GM18873 (cell line): ENCODE data around the gene FAM168B.

Experiments used
- ATAC-seq: cut with Tn5 transposase; IDR thresholded peaks from one replicate; pipeline ENCODE4 v1.9.1; 2021; ENCODE audit warnings: mild to moderate bottlenecking, moderate library complexity, moderate number of reproducible peaks; ENCODE audit not compliant: unreplicated experiment, low FRiP score

Gene FAM168B

DNA sequence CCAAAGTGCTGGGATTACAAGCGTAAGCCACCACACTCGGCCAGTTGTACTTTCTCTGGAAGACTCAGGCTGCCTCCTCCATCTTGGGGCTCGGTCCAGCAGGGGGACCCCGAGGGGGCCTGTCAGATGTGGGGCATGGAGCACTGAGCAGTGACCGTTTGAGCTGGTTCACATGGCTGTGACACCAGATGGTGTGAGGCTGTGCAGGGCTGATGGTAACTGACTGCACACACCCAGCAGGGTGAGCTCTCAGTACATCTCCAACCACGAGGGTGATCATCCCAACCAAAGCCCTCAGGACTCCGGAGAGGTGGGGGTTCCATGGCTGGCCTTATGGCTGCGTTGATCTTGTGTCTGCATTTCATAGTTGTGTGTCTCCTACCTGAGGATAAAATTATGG lies 63.4 kb downstream of the FAM168B start:
- ATAC-seq: no peak

DNA sequence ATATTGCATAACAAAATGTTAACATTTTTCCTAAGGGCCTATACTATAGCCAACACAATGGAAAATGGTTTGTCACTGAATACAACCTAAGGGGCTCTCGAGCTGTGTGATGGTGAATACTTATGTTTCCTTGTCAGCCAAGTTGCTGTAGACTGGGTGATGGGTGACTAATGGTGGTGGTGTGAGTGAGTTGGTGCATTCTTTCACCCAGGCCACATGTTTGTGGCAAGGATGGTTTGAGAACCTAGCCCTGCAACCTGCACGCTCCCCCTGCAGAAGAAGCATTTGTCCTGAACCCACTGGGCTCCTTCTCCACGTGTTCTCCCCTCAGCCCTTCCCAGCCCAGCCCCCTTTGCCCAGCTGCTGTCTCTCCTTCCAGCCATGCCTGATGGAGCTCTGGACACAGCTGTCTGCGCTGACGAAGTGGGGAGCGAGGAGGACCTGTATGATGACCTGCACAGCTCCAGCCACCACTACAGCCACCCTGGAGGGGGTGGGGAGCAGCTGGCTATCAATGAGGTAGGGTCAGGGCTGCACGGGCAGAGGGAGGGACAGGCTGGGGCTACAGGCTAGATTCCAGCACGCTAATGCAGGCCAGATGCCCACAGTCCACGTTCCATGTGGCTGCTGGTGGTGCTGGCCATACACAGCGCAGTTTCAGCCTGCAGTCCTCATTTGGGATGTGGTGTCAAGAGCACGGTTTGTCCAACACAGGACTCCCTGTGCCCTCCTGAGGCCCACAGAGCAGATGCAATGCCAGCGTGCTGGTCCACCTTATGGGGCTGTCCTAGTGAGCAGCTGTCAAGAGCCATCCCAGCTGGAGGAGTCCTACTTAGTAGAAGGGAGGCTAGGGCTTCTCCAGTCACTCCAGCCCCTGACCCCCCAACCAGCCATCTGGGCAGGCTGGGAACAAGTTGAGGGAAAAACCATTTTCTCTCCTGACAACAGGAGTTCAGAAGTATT lies 65.4 kb downstream of the FAM168B start:
- ATAC-seq: no peak

DNA sequence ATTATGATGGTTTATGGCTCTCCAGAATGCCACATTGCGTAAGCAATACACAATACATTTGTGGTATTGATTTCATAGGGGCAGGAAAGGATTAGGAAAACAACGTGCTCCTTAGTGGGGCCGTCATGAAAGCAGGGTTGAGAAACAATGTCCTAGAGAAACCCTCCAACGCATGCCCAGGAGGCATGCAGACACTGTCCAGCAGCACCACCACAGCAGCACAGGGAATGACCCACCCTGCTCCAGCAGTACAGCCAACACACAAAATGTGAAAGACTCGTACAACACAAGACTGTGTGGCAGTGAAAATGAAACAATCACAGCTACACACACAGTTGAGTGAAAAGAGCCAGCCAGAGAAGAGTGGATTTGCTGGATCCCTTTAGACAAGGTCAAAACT lies 66.3 kb downstream of the FAM168B start:
- ATAC-seq: no peak

DNA sequence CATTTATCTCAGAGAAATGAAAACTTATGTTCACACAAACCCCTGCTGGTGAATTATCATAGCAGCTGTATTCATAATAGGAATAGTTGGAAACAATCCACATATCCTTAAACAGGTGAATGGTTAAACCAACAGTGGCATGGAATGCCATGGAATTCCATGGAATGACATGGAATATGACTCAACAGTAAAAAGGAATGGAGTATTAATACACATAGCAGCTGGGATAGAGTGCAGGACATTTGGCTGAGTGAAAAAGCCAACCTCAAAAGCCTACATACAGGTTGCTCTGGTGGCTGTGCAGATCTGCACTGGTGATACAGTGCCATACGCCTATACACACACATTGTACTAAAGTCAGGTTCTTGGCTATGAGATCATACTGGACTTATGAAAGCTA lies 69.5 kb downstream of the FAM168B start:
- no peak for ATAC-seq

DNA sequence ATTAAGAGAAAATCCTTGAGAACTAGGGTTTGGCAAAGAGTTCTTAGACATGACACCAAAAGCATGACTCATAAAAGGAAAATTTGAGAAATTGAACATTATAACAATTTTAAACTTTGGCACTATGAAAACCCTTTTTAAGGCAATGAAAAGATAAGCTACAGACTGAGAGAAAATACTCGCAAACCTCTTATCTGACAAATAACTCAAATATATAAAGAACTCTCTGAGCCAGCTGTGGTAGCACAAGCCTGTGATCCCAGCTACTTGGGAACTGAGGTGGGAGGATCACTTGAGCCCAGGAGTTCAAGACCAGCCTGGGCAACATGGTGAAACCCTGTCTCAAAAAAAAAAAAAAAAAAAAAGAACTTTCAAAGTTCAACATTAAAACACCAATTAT lies 70.5 kb downstream of the FAM168B start:
- ATAC-seq: no peak

DNA sequence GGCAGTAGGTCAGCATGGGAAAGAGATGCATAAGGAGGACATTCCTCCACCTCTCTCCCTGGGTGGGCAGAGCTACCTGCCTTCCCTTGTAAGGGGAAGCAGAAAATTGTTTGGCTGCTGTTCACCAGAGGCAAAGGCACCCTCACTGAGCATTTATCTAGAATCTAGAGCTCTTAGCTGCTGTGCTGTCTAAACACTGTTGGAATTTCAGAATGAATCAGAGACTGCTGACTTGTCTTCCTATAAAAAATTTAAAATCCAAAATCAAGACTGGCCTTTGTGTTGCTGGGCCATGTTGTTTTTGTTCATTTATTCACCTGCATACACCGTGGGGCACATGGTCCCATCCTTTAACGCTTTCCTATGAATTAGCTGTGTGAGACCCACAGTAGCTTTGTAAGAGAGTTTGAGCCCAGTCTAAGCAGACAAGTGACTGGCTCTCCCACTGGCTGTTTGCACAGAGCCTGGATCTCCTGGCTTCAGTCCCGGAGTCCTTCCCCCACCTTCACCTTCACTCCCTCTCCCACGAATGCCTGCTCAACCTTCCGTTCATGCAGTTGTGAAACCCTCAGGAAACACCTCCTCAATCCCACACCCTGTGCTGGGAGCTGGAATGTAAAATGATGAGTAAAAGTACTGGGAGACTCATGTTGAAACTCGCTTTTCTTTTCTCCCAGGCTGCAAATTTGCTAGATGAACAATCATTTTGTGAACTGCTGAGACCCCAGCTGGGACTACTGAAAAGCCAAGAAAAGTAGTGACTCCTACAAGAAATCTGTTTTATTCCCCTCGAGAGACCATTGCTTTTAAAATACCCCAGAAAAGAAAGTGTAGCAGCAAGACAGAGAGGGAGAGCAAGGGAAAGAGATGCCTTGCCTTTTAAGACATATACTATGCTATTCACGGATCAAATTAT lies 76.2 kb downstream of the FAM168B start:
- ATAC-seq: no peak

DNA sequence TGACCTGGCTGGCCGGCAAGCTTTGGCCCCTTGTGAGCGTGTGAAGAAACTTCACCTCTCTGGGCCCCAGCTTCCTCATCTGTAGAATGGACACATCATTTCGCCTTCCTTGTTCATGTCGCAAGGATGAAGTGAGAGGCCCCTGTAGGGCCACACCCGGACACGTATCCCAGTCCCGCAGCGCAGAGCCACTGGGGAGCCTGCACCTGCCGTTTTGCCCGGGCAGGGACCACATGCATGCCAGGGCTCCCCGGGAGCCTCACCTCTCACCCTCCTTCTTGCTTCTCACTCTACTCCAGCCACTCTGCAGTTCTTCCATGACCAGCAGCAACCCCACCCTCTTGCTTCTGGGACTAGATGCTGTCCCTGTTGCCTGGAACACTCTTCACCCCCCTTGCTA lies 77.5 kb downstream of the FAM168B start:
- no peak for ATAC-seq

DNA sequence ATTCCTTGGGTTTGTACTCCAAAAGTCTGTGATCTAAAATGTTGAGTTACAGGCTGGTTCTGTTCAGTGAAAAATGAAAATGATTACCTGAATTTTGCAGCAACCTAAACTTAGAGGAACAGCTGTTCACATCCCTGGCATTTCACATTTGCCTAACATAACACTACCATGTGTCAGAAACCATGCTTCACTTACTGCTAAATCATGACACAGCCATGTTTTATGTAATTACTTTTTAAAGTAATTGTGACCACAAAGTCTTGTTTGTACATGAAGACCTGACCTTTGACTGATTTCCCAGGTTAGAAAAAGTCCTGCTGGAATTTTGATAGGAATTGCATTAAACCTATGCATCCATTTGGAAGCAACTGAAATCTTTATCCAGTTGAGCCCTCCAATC lies 79.1 kb downstream of the FAM168B start:
- ATAC-seq: no peak

DNA sequence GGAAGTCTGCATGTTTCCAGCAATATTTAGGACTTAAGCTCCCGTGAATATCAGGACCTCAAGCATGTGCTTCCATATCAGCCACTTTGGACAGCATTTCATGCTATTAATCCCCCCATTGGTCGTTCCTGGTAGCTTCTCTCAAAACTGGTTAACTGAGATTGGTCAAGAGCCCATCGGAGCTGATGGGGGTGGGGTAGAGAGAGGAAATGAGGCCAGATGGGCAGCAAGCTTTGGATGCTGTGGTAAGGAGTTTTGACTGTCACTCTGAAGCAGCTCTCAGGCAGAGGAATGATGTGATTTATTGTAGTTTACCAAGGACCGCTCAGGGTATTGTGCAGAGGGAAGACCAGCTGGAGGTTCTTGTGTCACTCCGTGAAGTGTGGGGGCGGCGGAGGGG lies 81.8 kb downstream of the FAM168B start:
- ATAC-seq: no peak

DNA sequence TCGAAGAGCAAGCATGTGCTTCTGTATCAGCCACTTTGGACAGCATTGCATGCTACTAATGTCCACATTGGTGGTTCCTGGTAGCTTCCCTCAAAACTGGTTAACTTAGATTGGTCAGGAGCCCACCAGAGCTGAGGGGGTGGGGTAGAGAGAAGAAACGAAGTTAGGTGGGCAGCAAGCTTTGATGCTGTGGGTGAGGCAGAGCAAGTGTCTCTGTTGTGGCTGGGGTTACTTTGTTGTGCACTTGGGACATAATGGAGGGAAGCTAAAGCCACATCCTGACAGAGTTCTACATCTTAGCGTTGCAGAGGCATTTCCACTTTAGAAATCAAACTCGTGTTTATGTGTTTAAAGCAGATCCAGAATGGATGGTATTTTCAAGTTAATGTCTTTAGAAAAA lies 82.7 kb downstream of the FAM168B start:
- ATAC-seq: no peak

DNA sequence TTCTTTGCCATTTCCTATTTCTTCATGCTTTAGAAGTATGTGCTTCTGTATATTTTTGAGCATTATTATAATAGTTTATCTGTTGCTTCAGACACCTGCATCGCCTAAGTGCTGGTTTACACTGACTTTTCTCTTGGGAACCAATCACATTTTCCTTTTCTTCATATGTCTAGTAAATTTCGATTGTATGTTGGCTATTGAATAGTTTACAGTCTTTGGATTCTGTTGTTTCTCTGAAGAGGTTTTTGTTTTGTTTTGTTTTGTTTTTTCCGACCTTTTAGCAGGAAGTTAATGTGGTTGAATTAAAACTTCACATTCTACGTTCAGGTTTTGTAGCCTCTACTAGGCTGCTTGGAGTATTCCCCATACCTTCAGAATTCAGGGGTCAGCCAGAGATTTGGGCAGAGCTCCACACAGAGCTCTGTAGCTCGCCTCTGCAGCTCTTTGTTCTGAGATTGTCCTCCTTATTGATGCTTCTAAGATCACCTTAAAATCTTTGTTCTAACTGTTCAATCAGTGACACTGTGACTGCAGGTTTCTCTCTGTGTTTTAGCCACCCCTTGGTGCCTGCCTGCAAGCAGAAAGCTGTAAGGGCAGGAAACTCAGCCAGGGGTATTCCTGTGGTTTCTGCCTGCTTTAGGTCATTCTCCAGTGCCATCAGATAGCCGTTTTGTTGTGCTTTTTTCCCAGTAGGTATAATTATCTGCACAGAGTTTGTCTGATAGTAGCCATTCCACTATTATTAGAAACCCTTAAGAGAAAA lies 83.4 kb downstream of the FAM168B start:
- no peak for ATAC-seq

DNA sequence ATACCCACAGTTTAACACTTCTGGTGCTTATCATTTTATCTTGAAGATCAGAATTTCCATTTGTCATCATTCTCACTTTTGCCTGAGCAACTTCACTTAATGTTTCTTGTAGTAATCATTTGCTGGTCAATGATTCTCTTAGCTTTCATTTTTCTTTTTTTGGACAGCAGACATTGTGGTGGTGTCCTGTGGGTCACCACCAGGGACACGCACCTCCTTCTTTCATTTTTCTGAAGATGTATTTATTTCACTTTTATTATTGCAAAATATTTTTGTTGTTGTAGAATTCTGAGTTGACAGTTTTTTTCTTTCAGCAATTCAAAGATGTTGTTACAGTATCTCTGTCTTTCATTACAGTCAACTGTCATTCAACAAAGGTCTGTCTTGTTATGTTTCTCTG lies 84.3 kb downstream of the FAM168B start:
- ATAC-seq: no peak

DNA sequence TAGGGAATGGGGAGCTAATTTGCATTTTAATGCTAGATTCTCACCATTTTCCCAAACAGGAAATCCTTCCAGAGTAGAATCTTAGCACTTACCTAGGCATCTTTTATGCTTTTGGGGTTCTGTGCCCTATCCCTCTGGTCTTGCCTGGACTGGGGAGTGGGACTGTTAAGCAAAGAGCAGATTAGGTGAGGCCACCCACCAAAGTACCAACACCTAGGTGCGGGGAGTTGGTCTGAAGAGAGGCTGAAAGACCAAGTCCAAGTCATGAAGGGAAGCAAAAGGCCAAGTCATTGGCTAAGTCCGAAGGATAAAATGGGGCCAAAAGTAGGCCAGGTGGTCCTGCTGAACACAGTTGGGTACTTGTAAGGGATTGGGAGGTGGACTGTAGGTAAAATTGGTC lies 86.7 kb downstream of the FAM168B start:
- no peak for ATAC-seq

DNA sequence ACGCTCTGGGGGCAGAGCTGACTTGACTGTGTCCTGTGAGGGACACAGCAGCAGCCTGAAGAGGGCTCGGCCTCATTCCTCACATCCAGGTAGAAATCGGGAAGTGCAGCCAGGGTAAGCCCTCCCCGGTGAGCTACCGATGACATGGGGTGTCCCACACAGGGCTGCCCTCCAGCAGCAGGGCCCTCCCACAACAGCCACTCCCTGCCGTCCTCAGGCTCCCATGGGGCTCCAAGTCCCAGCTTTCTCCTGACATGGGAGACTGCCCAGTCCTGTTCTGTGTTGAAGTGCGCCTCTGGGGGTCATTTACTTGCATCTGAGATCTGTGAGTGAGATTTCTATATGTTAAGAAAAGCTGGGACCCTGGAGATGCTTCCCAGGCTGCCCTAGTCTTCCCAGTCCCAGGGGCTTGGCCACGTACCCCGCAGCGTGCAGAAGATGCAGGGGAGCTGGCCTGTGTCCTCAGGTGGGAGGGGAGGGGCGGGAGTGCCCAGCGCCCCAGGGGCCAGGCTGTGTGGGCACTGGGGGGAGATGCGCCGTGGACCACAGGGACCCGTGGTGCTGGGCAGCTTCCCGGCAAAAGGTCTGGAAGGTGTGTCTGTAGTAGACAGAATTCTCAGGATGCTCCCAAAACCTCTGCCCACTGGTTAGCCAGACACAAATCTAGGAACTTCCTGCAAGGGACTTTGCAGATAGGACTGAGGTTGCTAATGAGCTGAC lies 87.9 kb downstream of the FAM168B start:
- ATAC-seq: no peak

DNA sequence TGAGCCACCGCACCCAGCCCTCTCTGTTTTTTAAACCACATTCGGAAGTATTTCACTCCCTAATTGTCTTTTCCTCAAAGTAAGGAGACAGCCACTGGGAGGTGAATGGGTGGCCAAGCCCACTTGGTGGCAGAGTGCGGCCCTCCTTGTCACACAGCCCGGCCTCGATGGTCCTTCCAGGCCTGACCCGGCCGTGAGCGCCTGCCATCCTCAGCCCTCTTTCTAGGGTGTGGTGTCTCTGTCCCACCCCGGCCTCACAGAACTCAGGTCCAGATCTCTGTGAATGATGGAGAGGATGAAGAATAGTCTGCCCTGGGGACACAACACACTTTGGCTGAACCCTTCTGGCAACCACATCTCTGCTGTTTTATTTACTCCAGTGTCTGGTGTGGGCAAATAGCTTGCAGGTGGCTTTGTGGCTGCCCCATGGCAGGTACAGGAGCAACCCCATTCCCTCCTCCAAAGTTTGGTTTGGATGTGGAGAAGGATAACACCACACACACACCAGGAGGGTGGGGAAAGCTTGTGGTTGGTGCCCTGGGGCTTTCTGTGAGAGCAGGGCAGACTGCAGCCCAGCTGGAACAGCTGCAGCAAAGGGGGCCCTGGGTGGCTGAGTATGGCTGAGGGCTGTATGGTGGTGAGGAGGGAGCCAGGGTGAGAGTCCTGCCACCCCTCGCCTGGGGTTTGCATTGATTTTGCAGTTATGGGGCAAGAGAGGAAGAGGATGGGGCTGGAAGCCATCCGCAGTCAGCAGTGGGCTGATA lies 88.6 kb downstream of the FAM168B start:
- ATAC-seq: no peak

DNA sequence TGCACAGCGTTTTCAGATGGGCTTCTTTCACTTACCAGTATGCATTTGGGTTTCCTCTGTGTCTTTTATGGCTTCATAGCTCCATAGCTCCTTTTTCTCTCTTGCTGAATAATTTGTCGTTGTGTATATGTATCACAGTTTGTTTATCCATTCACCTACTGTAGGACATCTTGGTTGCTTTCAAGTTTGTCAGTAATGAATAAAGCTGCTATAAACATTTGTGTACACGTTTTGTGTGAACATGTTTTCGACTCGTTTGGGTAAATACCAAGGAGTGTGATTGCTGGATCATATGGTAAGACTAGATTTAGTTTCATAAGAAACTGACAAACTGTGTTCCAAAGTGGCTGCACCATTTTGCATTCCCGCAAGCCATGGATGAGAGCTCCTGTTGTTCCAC lies 94.7 kb downstream of the FAM168B start:
- no peak for ATAC-seq
